Measurements from ENCODE around the gene MEN1. TPM values are rescaled to one million over a fixed set of nuclear protein-coding genes. Genes with fewer than 3 reads are reported as not detected.

The MEN1 gene
- total RNA-seq, 1 experiment from 2014 or later: 32.7 TPM

DNA sequence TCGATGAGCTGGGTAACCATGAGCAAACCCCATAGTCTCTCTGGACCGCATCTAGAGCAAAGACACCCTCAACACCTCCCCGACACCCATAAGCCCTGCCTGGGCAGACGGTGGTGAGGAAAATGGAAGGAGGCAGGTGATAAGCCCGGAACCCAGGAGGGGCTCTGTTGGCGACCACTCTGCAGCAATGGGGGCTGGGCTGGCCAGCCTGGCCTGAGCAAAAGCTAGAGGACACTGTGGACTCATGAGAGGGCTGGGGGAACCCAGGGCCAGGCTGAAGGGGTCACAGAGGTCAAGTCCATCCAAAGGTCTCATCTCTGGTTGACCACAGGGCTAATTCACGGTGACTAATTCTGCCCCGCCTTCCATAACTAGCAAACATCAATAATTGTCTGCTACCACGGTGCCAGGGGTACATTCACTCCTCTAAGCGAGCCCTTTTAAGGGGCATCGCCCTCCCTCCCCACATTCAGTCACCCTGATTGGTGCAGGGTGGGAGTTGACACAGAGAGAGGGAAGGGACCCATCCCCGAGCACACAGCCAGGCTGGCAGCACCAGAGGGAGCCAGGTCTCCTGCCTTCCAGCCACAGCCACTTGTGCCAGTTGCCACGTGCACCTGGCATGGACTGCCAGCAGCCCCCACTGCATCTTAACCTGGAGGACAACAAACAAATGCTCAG lies 54.5 kb downstream of the MEN1 start:
- Mint-ChIP-seq H3K9me3 (ENCODE audit: unreplicated experiment) (no peaks in the 10 kb centered on the region), H3K27me3 (ENCODE audit: insufficient read depth, unreplicated experiment) (no peaks in the 10 kb centered on the region), H3K27ac (ENCODE audit: unreplicated experiment) (no peak overlapping the region), H3K36me3 (ENCODE audit: insufficient read depth, unreplicated experiment) (peaks cover 27% of the 10 kb centered on the region), H3K4me1 (ENCODE audit: low read depth, unreplicated experiment) (no peaks in the 10 kb centered on the region), H3K4me3 (ENCODE audit: unreplicated experiment) (no peak overlapping the region)
- H3K9me3 ChIP-seq: no peaks in the 10 kb centered on the region
- TF ChIP-seq, protein P1, sequence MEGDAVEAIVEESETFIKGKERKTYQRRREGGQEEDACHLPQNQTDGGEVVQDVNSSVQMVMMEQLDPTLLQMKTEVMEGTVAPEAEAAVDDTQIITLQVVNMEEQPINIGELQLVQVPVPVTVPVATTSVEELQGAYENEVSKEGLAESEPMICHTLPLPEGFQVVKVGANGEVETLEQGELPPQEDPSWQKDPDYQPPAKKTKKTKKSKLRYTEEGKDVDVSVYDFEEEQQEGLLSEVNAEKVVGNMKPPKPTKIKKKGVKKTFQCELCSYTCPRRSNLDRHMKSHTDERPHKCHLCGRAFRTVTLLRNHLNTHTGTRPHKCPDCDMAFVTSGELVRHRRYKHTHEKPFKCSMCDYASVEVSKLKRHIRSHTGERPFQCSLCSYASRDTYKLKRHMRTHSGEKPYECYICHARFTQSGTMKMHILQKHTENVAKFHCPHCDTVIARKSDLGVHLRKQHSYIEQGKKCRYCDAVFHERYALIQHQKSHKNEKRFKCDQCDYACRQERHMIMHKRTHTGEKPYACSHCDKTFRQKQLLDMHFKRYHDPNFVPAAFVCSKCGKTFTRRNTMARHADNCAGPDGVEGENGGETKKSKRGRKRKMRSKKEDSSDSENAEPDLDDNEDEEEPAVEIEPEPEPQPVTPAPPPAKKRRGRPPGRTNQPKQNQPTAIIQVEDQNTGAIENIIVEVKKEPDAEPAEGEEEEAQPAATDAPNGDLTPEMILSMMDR (IDR thresholded peaks at IDR 0.05; ENCODE audit: insufficient read depth in 1 of 2, low read depth in 1 of 2, low read length in 1 of 2, severe bottlenecking in 1 of 2, unreplicated experiment in 1 of 2): no peak
- CTCF ChIA-PET: no interaction called here
- POLR2A ChIA-PET: no interaction called here
- DNase-seq: peak in 1 of 2 experiments; percentile 35
- BruUV-seq (replicated peaks): no TSS peak
- H3K4me1 ChIP-seq: no peaks in the 10 kb centered on the region
- H3K27me3 ChIP-seq (replicated peaks; ENCODE audit: control insufficient read depth, insufficient read depth, low read length): no peaks in the 10 kb centered on the region
- intact Hi-C loops (cut with micrococcal nuclease; ENCODE audit: unreplicated experiment): no loop called here
- H3K4me3 ChIP-seq (ENCODE audit: low read depth, low read length): no peak overlapping the region
- H3K36me3 ChIP-seq (ENCODE audit: control insufficient read depth, insufficient read depth, low read length): no peaks in the 10 kb centered on the region

DNA sequence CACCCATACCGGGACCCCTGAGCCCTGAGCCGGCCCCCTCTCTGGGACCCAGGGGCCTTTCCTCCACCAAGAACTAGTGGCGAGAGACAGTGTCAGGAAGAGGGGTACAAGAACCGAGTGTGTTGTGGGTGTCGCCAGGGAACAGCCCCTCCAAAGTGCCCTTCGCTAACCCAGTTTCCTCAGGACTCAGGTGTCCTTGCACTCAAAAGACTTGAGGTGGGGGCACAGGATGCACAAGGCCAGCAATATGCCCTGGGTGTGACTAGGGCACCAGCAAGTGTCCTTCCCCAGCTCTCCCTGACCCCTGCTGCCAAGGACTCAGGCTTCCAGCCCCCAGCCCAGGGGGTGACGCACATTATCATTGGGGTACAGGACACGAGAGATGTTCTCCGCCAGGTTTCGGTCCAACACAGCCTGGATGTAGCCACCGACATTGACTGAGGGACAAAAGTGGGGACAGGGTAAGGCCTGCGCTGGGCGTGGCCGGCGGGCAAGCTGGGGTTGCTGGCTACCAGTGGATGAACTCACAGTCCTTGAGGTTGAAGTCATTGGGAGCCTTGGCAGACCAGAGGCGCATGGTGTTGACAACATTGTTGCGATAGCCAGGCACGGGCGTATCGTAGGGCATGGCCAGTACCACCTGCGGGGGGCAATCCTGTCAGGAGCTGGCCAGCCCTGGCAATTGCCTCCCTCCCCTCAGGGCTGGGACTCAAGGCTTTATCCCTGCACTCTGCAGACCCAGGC lies 55.3 kb downstream of the MEN1 start:
- no peaks in the 10 kb centered on the region for H3K4me1 ChIP-seq
- BruUV-seq (replicated peaks): no TSS peak
- DNase-seq: no peak
- no peaks in the 10 kb centered on the region for H3K36me3 ChIP-seq (ENCODE audit: control insufficient read depth, insufficient read depth, low read length)
- H3K36me3 Mint-ChIP-seq (ENCODE audit: insufficient read depth, unreplicated experiment): peaks cover 20% of the 10 kb centered on the region
- no peaks in the 10 kb centered on the region for H3K4me1 Mint-ChIP-seq (ENCODE audit: low read depth, unreplicated experiment)
- H3K4me3 Mint-ChIP-seq (ENCODE audit: unreplicated experiment): no peak overlapping the region
- no peaks in the 10 kb centered on the region for H3K27me3 ChIP-seq (replicated peaks; ENCODE audit: control insufficient read depth, insufficient read depth, low read length)
- ChIA-PET POLR2A (no interaction called here), CTCF (interaction anchor here (0.6 kb wide), 1 partner anchor 88 kb away, joined by 3 read pairs; no protein-coding TSS in a partner anchor)
- TF ChIP-seq, protein P1 (IDR thresholded peaks at IDR 0.05; ENCODE audit: insufficient read depth in 1 of 2, low read depth in 1 of 2, low read length in 1 of 2, severe bottlenecking in 1 of 2, unreplicated experiment in 1 of 2): no peak
- H3K27me3 Mint-ChIP-seq (ENCODE audit: insufficient read depth, unreplicated experiment): no peaks in the 10 kb centered on the region
- no peak overlapping the region for H3K4me3 ChIP-seq (ENCODE audit: low read depth, low read length)
- H3K27ac Mint-ChIP-seq (ENCODE audit: unreplicated experiment): no peak overlapping the region
- intact Hi-C loops (cut with micrococcal nuclease; ENCODE audit: unreplicated experiment): no loop called here
- no peaks in the 10 kb centered on the region for H3K9me3 ChIP-seq
- H3K9me3 Mint-ChIP-seq (ENCODE audit: unreplicated experiment): no peaks in the 10 kb centered on the region

DNA sequence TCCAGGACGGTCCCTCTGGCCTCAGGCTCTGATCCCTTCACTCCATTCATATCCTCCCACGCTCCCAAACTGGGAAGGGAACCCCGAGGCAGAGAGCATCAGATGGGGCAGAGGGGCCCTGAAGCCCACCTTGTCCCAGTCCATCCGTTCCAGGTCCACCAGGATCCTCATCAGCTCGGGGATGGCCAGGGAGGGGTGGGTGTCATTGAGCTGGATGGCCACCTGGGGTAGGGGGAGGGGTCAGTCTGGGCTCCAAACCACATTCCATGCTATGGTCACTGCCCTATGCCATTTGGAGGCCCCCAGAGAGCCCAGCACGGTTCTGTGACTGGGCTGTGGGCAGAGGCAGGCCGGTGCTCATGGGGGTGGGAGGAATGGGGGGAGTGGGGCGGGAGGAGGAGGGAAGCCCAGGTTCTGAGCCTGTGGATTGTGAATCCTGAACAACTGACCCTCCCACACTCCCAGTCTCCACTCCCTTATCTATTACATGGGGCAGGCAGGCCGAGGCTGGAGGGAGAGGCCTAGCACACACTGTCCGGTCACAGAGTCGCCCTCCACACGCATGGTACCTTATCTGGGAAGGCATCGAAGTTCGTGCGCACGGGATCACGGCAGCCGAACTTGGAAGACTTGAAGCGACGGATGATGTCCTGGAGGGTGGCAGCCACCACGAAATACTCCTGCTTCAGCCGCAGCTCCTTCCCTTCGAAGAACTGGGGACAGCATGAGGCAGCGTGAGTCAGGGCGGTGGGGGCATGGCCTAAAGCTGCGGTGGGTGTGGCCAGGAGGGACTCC lies 56.0 kb downstream of the MEN1 start:
- no peak overlapping the region for H3K4me3 ChIP-seq (ENCODE audit: low read depth, low read length)
- Mint-ChIP-seq H3K27me3 (ENCODE audit: insufficient read depth, unreplicated experiment) (no peaks in the 10 kb centered on the region), H3K4me1 (ENCODE audit: low read depth, unreplicated experiment) (no peaks in the 10 kb centered on the region), H3K36me3 (ENCODE audit: insufficient read depth, unreplicated experiment) (peaks cover 12% of the 10 kb centered on the region), H3K27ac (ENCODE audit: unreplicated experiment) (no peak overlapping the region), H3K4me3 (ENCODE audit: unreplicated experiment) (no peak overlapping the region), H3K9me3 (ENCODE audit: unreplicated experiment) (no peaks in the 10 kb centered on the region)
- TF ChIP-seq, protein P1 (IDR thresholded peaks at IDR 0.05; ENCODE audit: insufficient read depth in 1 of 2, low read depth in 1 of 2, low read length in 1 of 2, severe bottlenecking in 1 of 2, unreplicated experiment in 1 of 2): no peak
- no peaks in the 10 kb centered on the region for H3K9me3 ChIP-seq
- BruUV-seq (replicated peaks): no TSS peak
- no peaks in the 10 kb centered on the region for H3K4me1 ChIP-seq
- DNase-seq: peak in 1 of 2 experiments; percentile 30
- ChIA-PET POLR2A (no interaction called here), CTCF (interaction anchor here (0.6 kb wide), 1 partner anchor 88 kb away, joined by 3 read pairs; no protein-coding TSS in a partner anchor)
- no peaks in the 10 kb centered on the region for H3K27me3 ChIP-seq (replicated peaks; ENCODE audit: control insufficient read depth, insufficient read depth, low read length)
- intact Hi-C loops (cut with micrococcal nuclease; ENCODE audit: unreplicated experiment): no loop called here
- H3K36me3 ChIP-seq (ENCODE audit: control insufficient read depth, insufficient read depth, low read length): no peaks in the 10 kb centered on the region

Data from Caco-2 (cell line).